ENCODE results near the gene AKR7A3. TPM values are rescaled to one million over a fixed set of nuclear protein-coding genes. Genes with fewer than 3 reads are reported as not detected.

Gene AKR7A3
- total and polyA plus RNA-seq, 10 of the 15 experiments (the other 5 are each of a cell fraction or from before 2014, with no cell fraction given), result 0.10 to 1.1 (median 0.25) TPM; not detected in 2

DNA sequence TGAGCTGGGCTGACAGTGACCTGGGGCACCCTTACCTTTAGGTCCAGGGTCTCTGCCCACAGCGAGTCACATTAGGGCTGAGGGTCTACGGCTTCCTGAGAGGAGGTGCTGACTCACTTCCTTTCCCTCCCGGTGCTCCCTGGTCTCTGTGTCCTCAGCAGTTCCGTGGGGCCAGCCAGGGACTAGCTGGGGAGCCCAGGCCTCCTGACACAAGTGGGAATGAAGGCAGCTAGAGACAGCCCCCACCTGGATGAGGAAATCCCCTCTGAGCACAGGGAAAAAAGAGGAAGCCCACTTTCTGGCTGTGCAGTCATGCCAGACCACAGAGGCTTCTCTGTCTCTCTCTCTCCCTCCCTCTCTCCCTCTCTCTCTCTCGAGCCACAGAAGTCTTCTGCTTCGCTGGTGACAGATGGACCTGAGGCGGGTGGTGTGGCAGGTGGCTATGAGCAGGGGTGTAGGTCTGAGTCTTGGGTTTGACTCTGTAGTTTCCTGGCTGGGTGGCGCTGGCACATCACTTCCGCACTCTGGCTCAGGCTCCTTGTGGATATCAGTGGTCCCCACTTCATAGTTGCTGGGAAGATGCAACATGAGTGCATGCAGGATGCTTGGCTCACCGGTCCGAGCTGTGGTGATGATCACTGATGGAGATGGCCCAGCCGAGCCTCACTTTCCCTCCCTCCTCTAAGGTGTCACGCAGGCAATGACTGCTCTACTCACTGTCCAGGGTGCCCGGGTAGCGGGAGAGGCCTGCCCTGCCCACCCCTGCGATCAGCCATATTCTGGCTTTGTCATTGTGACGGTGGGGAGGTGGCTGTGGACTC, 27.0 kb upstream of the AKR7A3 start (continued):
- TF ChIP-seq, protein P1, sequence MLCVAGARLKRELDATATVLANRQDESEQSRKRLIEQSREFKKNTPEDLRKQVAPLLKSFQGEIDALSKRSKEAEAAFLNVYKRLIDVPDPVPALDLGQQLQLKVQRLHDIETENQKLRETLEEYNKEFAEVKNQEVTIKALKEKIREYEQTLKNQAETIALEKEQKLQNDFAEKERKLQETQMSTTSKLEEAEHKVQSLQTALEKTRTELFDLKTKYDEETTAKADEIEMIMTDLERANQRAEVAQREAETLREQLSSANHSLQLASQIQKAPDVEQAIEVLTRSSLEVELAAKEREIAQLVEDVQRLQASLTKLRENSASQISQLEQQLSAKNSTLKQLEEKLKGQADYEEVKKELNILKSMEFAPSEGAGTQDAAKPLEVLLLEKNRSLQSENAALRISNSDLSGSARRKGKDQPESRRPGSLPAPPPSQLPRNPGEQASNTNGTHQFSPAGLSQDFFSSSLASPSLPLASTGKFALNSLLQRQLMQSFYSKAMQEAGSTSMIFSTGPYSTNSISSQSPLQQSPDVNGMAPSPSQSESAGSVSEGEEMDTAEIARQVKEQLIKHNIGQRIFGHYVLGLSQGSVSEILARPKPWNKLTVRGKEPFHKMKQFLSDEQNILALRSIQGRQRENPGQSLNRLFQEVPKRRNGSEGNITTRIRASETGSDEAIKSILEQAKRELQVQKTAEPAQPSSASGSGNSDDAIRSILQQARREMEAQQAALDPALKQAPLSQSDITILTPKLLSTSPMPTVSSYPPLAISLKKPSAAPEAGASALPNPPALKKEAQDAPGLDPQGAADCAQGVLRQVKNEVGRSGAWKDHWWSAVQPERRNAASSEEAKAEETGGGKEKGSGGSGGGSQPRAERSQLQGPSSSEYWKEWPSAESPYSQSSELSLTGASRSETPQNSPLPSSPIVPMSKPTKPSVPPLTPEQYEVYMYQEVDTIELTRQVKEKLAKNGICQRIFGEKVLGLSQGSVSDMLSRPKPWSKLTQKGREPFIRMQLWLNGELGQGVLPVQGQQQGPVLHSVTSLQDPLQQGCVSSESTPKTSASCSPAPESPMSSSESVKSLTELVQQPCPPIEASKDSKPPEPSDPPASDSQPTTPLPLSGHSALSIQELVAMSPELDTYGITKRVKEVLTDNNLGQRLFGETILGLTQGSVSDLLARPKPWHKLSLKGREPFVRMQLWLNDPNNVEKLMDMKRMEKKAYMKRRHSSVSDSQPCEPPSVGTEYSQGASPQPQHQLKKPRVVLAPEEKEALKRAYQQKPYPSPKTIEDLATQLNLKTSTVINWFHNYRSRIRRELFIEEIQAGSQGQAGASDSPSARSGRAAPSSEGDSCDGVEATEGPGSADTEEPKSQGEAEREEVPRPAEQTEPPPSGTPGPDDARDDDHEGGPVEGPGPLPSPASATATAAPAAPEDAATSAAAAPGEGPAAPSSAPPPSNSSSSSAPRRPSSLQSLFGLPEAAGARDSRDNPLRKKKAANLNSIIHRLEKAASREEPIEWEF (IDR thresholded peaks at IDR 0.05; ENCODE audit: insufficient replicate concordance, low read depth, low read length), result no peak
- no peak for TF ChIP-seq SMAD5 (IDR thresholded peaks at IDR 0.05; ENCODE audit: low read depth)
- TF ChIP-seq, protein P2, sequence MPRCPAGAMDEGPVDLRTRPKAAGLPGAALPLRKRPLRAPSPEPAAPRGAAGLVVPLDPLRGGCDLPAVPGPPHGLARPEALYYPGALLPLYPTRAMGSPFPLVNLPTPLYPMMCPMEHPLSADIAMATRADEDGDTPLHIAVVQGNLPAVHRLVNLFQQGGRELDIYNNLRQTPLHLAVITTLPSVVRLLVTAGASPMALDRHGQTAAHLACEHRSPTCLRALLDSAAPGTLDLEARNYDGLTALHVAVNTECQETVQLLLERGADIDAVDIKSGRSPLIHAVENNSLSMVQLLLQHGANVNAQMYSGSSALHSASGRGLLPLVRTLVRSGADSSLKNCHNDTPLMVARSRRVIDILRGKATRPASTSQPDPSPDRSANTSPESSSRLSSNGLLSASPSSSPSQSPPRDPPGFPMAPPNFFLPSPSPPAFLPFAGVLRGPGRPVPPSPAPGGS (IDR thresholded peaks at IDR 0.05; ENCODE audit: borderline replicate concordance, insufficient read depth, low read depth, low read length, poor library complexity, severe bottlenecking), result peak; percentile 50

All from GM12878 (cell line).